NB4 (cell line): ENCODE data around the gene NKX6-1.
A peak's percentile ranks its signal among the peaks of the same experiment; 100 is the strongest.

ENCODE experiments used
- MAX ChIP-seq: IDR thresholded peaks from 2 replicates; pipeline ENCODE4 v1.6.1; 2011; ENCODE audit warnings: low read depth, low read length
- MYC ChIP-seq: IDR thresholded peaks from 2 replicates; pipeline ENCODE4 v1.6.1; 2011; ENCODE audit warnings: low read depth, low read length
- POLR2A ChIP-seq: IDR thresholded peaks from 2 replicates; pipeline ENCODE4 v1.6.1; 2011; ENCODE audit warnings: mild to moderate bottlenecking; ENCODE audit not compliant: insufficient read length; ENCODE audit errors: extremely low read depth
- TF ChIP-seq, protein P1 (sequence below): IDR thresholded peaks from one replicate; pipeline ENCODE4 v1.5.1; 2012; ENCODE audit warnings: low read depth, low read length

GRCh38 chr4:84470204-84470785 is 28.8 kb downstream of the NKX6-1 start:
- TF ChIP-seq, protein P1, sequence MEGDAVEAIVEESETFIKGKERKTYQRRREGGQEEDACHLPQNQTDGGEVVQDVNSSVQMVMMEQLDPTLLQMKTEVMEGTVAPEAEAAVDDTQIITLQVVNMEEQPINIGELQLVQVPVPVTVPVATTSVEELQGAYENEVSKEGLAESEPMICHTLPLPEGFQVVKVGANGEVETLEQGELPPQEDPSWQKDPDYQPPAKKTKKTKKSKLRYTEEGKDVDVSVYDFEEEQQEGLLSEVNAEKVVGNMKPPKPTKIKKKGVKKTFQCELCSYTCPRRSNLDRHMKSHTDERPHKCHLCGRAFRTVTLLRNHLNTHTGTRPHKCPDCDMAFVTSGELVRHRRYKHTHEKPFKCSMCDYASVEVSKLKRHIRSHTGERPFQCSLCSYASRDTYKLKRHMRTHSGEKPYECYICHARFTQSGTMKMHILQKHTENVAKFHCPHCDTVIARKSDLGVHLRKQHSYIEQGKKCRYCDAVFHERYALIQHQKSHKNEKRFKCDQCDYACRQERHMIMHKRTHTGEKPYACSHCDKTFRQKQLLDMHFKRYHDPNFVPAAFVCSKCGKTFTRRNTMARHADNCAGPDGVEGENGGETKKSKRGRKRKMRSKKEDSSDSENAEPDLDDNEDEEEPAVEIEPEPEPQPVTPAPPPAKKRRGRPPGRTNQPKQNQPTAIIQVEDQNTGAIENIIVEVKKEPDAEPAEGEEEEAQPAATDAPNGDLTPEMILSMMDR, result peak; percentile 31
- TF ChIP-seq POLR2A (no peak), MAX (no peak), MYC (no peak)
